Chondrocyte (in vitro differentiated cells): ENCODE measurements around the gene TNNI3K. TPM values are rescaled to one million over a fixed set of nuclear protein-coding genes. Genes with fewer than 3 reads are reported as not detected.

ENCODE experiments used
- DNase-seq: peaks from one replicate; pipeline ENCODE4 v3.0.0; 2021; ENCODE audit warnings: mixed read lengths, low spot score
- H3K27ac Mint-ChIP-seq: one replicate; pipeline ENCODE4 v1.8.0; 2021; ENCODE audit warnings: mild to moderate bottlenecking, moderate library complexity, mixed read lengths; ENCODE audit not compliant: unreplicated experiment
- H3K27me3 Mint-ChIP-seq: 2 replicates; pipeline ENCODE4 v1.8.0; 2021; ENCODE audit warnings: low read depth, mixed read lengths
- H3K36me3 Mint-ChIP-seq: 2 replicates; pipeline ENCODE4 v1.8.0; 2021; ENCODE audit warnings: low read depth, mixed read lengths
- H3K4me1 Mint-ChIP-seq: 2 replicates; pipeline ENCODE4 v1.8.0; 2021; ENCODE audit warnings: low read depth, mild to moderate bottlenecking, mixed read lengths
- H3K4me3 Mint-ChIP-seq: one replicate; pipeline ENCODE4 v1.8.0; 2021; ENCODE audit warnings: mild to moderate bottlenecking, moderate library complexity, mixed read lengths; ENCODE audit not compliant: unreplicated experiment
- H3K9me3 Mint-ChIP-seq: 2 replicates; pipeline ENCODE4 v1.8.0; 2021; ENCODE audit warnings: low read depth, mixed read lengths
- CTCF ChIP-seq: fragments of 200-600 bp; sonication (generic); IDR thresholded peaks from 2 replicates; pipeline ENCODE4 v1.5.0; 2021; ENCODE audit warnings: antibody characterized with exemption, mild to moderate bottlenecking, moderate library complexity
- total RNA-seq: library from RNA; stranded (reverse); gene quantifications from 3 replicates; pipeline ENCODE4 v1.2.1, GENCODE V29; 2021

The TNNI3K gene
- total RNA-seq, 1 donor from 2014 or later: not detected

- Mint-ChIP-seq H3K4me3 (peak overlapping the region; percentile 90), H3K27ac (no peak overlapping the region), H3K36me3 (peaks cover 5% of the 10 kb centered on the region), H3K9me3 (no peaks in the 10 kb centered on the region), H3K27me3 (no peaks in the 10 kb centered on the region), H3K4me1 (peaks cover 17% of the 10 kb centered on the region)
- no peak for TF ChIP-seq CTCF
- DNase-seq: no peak
Observed at GRCh38 chr1:74199504-74199903, 35.7 kb upstream of the TNNI3K start.

GRCh38 chr1:74205266-74205665, 29.9 kb upstream of the TNNI3K start:
- H3K4me1 Mint-ChIP-seq: peaks cover 12% of the 10 kb centered on the region
- H3K36me3 Mint-ChIP-seq: peaks cover 6% of the 10 kb centered on the region
- H3K27ac Mint-ChIP-seq: peak overlapping the region; percentile 37
- H3K9me3 Mint-ChIP-seq: no peaks in the 10 kb centered on the region
- no peak for TF ChIP-seq CTCF
- no peaks in the 10 kb centered on the region for H3K27me3 Mint-ChIP-seq
- DNase-seq: no peak
- H3K4me3 Mint-ChIP-seq: no peak overlapping the region

DNA sequence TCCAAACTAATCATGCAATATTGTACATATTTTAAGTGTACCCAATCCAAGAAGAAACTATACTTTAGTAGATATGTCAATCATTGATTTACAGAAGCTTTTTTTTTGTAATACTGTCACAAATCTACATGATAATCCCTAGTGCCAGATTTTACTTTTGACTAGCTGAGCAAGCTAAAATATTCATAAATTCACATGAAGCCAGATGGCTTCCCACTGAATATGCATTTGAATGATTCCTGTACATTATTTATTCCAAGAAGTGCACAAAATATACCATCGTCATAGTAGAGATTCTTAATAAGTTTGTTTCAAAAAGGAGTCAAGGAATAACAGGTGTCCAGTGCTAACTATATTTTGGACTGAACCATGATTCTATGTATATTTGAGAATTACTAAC, 20.0 kb upstream of the TNNI3K start:
- H3K27ac Mint-ChIP-seq: no peak overlapping the region
- H3K4me3 Mint-ChIP-seq: no peak overlapping the region
- DNase-seq: no peak
- H3K36me3 Mint-ChIP-seq: no peaks in the 10 kb centered on the region
- H3K9me3 Mint-ChIP-seq: no peaks in the 10 kb centered on the region
- H3K27me3 Mint-ChIP-seq: peaks cover 1% of the 10 kb centered on the region
- no peak for TF ChIP-seq CTCF
- H3K4me1 Mint-ChIP-seq: no peaks in the 10 kb centered on the region

DNA sequence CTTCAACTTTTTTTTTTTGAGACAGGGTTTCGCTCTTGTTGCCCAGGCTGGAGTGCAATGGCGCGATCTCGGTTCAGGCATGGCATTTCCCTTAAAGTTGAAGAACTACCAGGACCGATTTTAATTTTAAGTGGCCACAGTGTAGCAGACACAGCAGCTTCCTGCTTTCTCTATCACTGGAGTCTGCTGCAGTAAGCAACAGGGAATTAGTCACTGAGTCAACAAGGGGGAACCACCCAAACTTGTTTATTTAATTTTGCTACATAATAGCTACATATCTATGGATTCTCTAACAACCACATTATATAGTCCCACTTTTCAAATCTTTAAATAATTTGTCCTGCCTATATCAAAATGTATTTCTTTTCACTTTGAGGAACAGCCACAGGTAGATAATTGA, 12.5 kb upstream of the TNNI3K start:
- H3K36me3 Mint-ChIP-seq: peaks cover 3% of the 10 kb centered on the region
- peaks cover 37% of the 10 kb centered on the region for H3K9me3 Mint-ChIP-seq
- no peaks in the 10 kb centered on the region for H3K4me1 Mint-ChIP-seq
- no peak for DNase-seq
- no peak overlapping the region for H3K27ac Mint-ChIP-seq
- peaks cover 17% of the 10 kb centered on the region for H3K27me3 Mint-ChIP-seq
- no peak for TF ChIP-seq CTCF
- no peak overlapping the region for H3K4me3 Mint-ChIP-seq

- H3K36me3 Mint-ChIP-seq: peaks cover 3% of the 10 kb centered on the region
- no peak overlapping the region for H3K27ac Mint-ChIP-seq
- no peaks in the 10 kb centered on the region for H3K4me1 Mint-ChIP-seq
- H3K9me3 Mint-ChIP-seq: peaks cover 41% of the 10 kb centered on the region
- TF ChIP-seq CTCF: no peak
- H3K27me3 Mint-ChIP-seq: peaks cover 17% of the 10 kb centered on the region
- DNase-seq: no peak
- H3K4me3 Mint-ChIP-seq: no peak overlapping the region
Observed at GRCh38 chr1:74223453-74223852, 11.7 kb upstream of the TNNI3K start.
